ENCODE results near the gene CHST8.

Gene CHST8

DNA sequence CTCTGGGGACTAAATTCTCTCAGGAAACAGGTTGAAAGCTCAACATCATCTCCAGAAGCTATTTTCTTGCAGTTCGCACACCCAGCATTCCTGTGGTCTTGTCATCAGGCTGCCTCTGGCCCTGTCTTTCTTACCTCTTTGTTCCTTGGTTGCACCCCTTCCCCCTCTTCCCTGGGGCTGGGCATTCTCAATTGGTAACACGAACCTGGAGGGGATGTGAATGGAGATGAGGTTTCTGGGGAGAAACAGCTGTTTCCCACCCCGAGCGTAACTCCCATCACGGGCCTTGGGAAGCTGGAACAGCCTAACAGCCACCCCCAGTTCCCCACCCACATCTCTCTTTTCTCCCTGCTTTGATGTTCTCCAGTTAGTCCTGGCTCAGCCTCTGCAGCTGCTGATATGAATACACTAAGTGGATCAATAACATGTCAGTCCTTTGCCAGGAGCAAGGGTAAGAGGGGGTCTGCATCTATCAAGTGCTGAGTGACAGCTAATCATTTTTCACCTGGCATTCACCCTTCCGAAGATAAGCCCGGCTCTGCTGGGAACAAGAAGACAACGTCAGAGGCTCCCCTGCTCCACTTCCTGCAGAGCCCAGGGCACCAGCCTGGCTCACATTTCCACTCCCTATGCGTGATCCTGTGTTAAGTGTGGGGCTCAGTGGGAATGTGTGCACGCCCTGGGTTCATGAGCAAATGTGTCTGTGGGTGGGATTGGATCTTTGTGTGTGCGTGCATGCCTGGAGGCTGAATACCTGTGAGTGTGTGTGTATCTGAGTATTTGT, 100.9 kb downstream of the CHST8 start:
- Histone ChIP-seq H3K27ac (replicated peaks) (no peak overlapping the region), H3K27me3 (ENCODE audit: insufficient read depth, poor library complexity, severe bottlenecking) (no peaks in the 10 kb centered on the region), H3K4me3 (replicated peaks; ENCODE audit: insufficient read depth, low read length) (no peak overlapping the region)
- TF ChIP-seq SPI1 (IDR thresholded peaks at IDR 0.05; ENCODE audit: borderline replicate concordance, low read depth) (no peak), POLR2AphosphoS5 (IDR thresholded peaks at IDR 0.05; ENCODE audit: low read depth) (no peak), GABPA (IDR thresholded peaks at IDR 0.05; ENCODE audit: low read depth) (no peak), CTCF (IDR thresholded peaks at IDR 0.05; ENCODE audit: insufficient read depth, low read length) (no peak), REST (IDR thresholded peaks at IDR 0.05; ENCODE audit: insufficient replicate concordance, low read depth) (no peak)
- DNase-seq (ENCODE audit: low read depth in 1 of 2, low spot score in 1 of 2): no peak

DNA sequence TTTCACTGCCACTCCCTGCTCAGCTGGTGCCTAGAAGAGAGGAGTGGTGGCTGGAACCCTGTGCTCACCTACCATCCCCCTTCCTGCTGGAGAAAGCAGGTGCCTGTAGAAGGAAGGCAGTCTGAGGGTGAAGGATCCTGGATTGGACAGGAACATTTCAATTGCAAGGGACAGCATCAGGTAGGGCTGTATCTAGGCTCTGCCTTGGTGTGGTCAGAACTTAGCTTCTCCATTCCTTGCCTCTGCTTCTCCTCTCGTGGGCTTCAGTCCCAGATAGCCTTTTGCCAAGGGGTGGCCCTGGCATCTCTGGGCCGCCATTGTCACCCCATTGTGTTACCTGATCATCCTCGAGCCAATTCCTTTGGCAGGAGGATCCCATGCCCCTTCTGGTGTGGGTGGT, 101.8 kb downstream of the CHST8 start:
- Histone ChIP-seq H3K27ac (replicated peaks) (no peak overlapping the region), H3K27me3 (ENCODE audit: insufficient read depth, poor library complexity, severe bottlenecking) (no peaks in the 10 kb centered on the region), H3K4me3 (replicated peaks; ENCODE audit: insufficient read depth, low read length) (no peak overlapping the region)
- no peak for DNase-seq (ENCODE audit: low read depth in 1 of 2, low spot score in 1 of 2)
- TF ChIP-seq POLR2AphosphoS5 (IDR thresholded peaks at IDR 0.05; ENCODE audit: low read depth): no peak
- TF ChIP-seq CTCF (IDR thresholded peaks at IDR 0.05; ENCODE audit: insufficient read depth, low read length): no peak
- TF ChIP-seq REST (IDR thresholded peaks at IDR 0.05; ENCODE audit: insufficient replicate concordance, low read depth): no peak

- no peak for DNase-seq (ENCODE audit: low read depth in 1 of 2, low spot score in 1 of 2)
- TF ChIP-seq REST (IDR thresholded peaks at IDR 0.05; ENCODE audit: insufficient replicate concordance, low read depth): no peak
- TF ChIP-seq GABPA (IDR thresholded peaks at IDR 0.05; ENCODE audit: low read depth): no peak
- TF ChIP-seq CTCF (IDR thresholded peaks at IDR 0.05; ENCODE audit: insufficient read depth, low read length): no peak
- no peak for TF ChIP-seq SPI1 (IDR thresholded peaks at IDR 0.05; ENCODE audit: borderline replicate concordance, low read depth)
- TF ChIP-seq POLR2AphosphoS5 (IDR thresholded peaks at IDR 0.05; ENCODE audit: low read depth): no peak
- Histone ChIP-seq H3K27me3 (ENCODE audit: insufficient read depth, poor library complexity, severe bottlenecking) (no peaks in the 10 kb centered on the region), H3K27ac (replicated peaks) (no peak overlapping the region), H3K4me3 (replicated peaks; ENCODE audit: insufficient read depth, low read length) (no peak overlapping the region)
These were observed 102.4 kb downstream of the CHST8 start for GRCh38 chr19:33724021-33724720.

Measured in HL-60 (cell line).